Stimulated activated CD8-positive, alpha-beta memory T cell treated with anti-CD3 and anti-CD28 coated beads, Interleukin-4, amount 100 ng/mL, for 1 hour (primary cell): ENCODE results near the gene HOXC4.
"Not testable (repeated sequence)": the region's sequence is repeated elsewhere in the genome, so short reads cannot be mapped to it uniquely, and the experiment has no call there.

ENCODE experiments used
- DNase-seq, 2 donors: peaks; one replicate each; pipeline ENCODE4 v3.0.0-alpha.2; 2020; ENCODE audit warnings: low read depth in 2 of 2, low spot score in 1 of 2

HOXC4 gene

DNA sequence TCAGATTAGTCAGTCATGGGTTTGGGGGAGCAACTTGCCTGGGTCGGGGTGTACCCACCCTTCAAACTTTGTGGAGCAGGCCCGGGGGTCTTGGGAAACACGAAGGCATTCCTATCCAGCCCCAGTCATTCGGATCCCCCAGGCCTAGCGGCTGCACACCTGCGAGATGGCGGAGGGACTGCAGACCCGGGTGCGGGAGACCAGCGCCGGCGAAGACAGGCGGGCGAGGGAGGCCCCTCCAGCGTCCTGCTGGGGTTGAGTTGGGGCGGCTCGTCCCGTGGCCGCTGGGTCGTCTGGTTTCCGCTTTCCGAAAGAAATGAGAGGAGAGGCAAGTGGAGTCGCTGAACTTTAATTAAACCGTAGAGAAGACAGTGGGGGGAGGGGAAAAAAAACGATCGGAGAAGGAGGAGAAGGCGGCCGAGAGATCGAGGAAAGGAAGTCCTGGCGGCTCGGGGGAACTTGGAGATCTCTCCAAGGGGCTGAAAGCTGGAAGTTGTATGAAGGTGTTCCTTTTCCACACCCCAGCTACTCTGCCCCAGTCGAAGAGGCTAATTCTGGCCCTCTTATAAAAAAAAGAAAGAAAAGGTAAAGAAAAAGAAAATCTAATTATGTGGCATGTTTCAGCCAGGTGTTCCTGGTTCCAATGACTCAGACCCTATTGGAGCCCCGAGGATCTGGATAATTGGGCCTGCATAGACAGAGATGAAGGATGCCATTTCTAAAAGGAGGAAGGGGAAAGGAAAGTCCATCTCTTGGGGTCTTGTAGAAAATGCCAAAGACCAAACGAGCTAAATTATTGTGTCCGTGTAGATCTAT lies 28.2 kb downstream of the HOXC4 start:
- DNase-seq: not testable (repeated sequence)

DNA sequence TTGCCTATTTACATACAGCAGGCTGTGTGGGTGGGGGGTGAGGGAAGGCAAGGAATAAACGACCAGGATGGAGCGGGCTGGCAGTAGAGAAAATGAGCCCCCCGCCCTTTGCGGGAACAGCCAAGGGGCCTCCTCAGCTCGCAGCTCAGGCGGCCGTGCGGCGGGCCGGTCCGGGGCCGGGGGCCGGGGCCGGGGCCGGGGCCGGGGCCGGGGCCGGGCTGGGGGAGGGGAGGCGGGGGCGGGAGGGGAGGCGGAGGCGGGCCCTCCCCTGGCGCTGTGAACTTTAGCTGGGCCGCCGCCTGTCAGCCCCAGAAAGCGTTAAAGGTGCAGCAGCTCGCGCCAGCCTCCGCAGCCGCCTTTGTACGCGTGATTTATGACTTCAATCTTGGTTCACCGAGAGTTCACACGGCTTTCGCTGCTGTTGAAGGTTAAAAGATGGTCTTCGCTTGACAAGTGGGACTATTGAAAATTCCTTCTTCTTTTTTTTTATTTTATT lies 28.8 kb downstream of the HOXC4 start:
- DNase-seq: no peak

DNA sequence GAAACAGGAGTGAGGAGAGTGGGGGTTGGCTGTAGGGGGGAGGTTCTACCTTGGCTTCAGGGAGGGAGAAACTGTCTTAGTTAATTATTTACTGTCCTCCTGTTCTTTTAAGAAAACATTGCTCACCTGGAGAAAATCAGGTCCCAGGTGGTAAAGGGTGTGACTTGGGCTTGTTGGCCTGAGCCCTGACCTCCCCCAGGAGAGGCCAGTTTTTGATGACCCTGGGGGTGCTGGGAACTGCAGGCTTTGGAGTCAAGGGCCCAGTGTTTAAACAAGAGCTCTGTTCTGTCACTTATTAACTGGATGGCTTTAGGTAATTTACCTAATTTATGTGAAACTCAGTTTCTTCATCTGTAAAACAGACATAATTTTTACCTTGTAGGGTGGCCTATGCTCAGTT lies 34.4 kb downstream of the HOXC4 start:
- not testable (repeated sequence) for DNase-seq

DNA sequence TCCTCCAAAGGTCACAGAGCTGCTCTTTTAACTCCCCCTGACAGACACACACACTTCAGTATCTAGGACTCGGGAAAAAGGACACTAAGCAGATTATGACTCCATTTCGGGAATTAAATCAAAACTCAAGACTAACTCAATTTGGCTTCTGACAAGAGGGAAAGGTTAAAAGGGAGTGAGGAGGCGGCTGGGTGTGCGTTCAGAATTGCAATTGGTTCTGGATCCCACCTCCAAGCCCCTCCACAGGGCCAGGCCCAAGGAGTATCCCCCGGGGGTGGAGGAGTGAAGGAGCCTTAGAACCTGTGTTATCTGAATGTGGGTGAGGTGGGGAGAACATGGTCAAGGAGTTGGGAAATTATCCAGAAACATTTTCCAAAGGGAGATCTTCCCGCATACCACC lies 35.8 kb downstream of the HOXC4 start:
- not testable (repeated sequence) for DNase-seq

DNA sequence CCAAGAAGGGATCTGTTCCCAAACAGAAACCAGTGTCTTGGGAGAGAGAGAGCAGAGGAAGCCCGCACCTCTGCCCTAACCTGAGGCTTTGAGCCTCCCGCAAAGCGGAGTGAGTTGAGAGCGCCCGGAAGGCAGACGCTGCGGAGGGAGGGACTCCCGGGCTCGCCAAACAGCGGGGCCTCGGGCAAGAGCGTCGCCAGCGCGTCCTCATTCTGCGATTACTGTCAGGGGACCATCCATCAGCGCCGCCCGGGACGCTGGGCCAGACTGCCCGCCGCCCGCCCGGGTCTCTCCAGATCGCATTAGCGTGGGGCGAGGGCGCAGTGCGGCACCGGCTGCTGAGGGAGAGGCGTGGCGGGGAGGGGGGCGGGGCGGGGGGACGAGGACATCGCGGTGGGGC lies 36.7 kb downstream of the HOXC4 start:
- not testable (repeated sequence) for DNase-seq

DNA sequence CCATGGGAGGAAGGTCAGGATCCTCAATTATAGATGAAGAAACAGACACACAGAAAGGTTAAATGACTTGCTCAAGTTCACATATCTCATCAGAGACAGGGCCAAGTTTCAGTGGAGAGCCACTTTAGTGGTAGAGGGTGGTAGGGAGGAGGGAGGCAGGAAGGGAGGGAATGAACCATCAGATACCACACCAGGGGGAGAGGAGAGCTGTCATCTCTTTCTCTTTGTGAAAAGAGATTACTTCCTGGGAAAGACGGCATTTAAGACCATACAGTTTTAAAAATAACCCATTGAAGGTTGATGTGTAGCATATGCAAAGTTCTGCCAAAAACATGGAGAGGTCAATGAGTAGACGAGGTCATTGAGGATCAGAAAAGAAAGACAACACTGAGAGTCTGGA lies 39.3 kb downstream of the HOXC4 start:
- DNase-seq: not testable (repeated sequence)

DNA sequence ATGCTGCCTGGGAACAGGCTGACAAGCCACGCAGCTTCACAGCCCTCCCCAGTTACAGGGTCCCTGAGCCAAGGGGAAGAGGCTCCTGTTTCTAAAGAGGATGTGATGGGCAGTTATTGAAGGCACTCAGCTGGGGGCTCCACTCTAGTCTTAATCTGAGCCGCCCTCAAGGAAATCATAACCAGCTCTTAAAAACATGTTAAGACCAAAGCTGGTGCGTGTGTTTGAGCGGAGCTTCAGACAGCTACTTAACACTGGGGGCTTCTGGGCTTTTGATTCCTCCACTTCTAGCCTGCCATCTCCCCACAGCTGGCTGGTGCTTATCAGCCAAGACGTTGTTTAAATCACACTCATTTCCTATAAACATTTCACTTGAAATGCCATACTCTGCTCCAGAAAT lies 42.3 kb downstream of the HOXC4 start:
- DNase-seq: not testable (repeated sequence)

DNA sequence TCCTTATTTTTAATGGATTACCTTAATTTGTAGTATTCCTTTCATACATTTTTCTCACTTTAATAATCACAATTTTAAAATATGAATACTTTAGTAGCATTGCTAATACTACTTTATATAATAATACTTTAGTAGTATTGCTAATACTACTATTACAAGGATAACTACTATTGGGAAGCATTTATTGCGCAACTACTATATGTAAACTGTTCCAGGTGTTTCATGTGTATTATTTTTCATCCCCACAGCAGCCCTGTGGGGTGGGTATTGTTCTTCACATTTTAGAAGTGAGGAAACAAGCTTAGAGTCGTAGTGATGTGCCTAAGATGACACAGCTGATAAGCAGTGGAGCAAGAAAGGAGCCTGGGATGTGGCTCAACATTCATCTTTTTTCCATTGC lies 45.0 kb downstream of the HOXC4 start:
- not testable (repeated sequence) for DNase-seq

DNA sequence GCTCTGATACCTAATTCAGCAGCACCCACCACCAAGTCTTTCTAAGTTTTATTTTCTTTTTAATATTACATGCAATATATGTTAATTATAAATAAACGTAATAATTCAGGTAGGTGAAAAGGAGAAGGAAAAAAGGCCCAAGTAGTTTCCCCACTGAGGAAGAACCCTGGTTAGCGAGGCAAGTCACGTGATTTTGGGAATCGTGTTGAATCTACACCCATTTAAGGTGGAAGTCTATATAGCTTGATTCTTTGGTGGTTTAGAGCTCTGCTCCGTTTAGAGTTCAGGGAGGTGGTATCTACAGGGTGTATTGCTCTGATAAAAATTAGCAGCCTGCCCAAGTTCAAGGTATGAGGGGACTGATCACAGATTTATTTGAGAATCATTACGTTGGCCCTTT lies 47.0 kb downstream of the HOXC4 start:
- not testable (repeated sequence) for DNase-seq

DNA sequence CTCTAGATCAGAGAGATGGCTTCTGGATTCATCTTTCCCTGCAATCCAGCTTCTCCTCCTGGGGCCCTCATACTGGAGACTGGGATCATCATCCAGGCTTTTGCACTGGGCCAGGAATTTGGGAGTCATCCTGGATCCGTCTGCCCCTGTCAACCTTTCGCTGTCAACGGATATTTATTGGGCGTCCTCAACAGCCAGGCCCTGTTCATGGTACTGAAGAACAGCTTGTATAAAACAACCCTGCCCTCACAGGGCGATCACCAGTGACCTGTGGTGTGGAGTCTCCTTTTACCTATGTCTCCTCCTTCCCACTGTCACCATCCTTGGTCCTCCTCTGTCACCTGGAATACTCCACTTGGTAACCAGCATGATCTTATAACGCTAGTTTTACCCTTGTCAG lies 48.6 kb downstream of the HOXC4 start:
- not testable (repeated sequence) for DNase-seq

DNA sequence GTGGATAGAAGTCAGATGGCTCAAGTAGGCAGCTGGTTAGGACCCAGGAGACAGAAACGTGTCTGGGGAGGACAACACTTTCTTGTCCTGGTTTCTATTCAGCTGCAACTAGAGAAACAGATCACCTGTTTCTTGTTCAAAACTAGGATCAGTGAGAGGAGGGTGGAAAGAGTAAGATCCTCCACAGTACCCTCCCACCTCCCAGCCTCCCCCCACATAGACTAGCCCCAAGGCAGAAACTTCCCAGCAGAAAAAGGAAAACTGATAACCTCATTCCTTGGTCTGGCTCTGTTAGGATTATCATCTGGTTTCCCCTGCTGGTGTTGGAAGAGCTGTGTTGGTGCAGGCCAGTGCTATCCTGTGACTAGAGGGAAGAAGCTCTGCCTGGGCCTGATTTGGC lies 50.2 kb downstream of the HOXC4 start:
- not testable (repeated sequence) for DNase-seq
